HepG2 (cell line): ENCODE data around the gene NAGS. TPM values are rescaled to one million over a fixed set of nuclear protein-coding genes. Genes with fewer than 3 reads are reported as not detected.

ENCODE experiments used
- ATF7 ChIP-seq, 2 experiments: fragments of 450-650 bp in 1 of 2; sonication (generic) in 1 of 2; formaldehyde crosslinking in 1 of 2; IDR thresholded peaks; 2 replicates each; pipeline versions ENCODE4 v1.4.0 to v1.6.1; 2016 to 2020; ENCODE audit warnings: antibody characterized with exemption in 1 of 2, mild to moderate bottlenecking in 1 of 2, missing genetic modification reagents in 1 of 2
- BCL6 ChIP-seq: IDR thresholded peaks from 2 replicates; pipeline ENCODE4 v1.6.1; 2016; ENCODE audit warnings: missing genetic modification reagents, missing compliant biosample characterization
- CEBPZ ChIP-seq: IDR thresholded peaks from 2 replicates; pipeline ENCODE4 v1.6.1; 2012; ENCODE audit warnings: low read length, improper control_type of control experiment
- HNF4A ChIP-seq: sonication (generic); formaldehyde crosslinking; IDR thresholded peaks from 2 replicates; pipeline ENCODE4 v1.4.0; 2020; ENCODE audit warnings: missing genetic modification reagents
- IKZF1 ChIP-seq: fragments of 450-650 bp; IDR thresholded peaks from 2 replicates; pipeline ENCODE4 v1.7.1; 2016
- SOX5 ChIP-seq: IDR thresholded peaks from 2 replicates; pipeline ENCODE4 v1.6.1; 2016; ENCODE audit warnings: borderline replicate concordance
- SPEN ChIP-seq: sonication (generic); formaldehyde crosslinking; IDR thresholded peaks from 2 replicates; pipeline ENCODE4 v1.5.1; 2020; ENCODE audit warnings: low read depth, mild to moderate bottlenecking, missing genetic modification reagents
- TOE1 ChIP-seq: sonication (generic); formaldehyde crosslinking; IDR thresholded peaks from 2 replicates; pipeline ENCODE4 v1.4.0; 2020; ENCODE audit warnings: mild to moderate bottlenecking, missing genetic modification reagents
- ZNF230 ChIP-seq: sonication (generic); formaldehyde crosslinking; IDR thresholded peaks from 2 replicates; pipeline ENCODE4 v1.4.0; 2020; ENCODE audit warnings: mild to moderate bottlenecking, missing genetic modification reagents
- ZNF547 ChIP-seq: sonication (generic); formaldehyde crosslinking; IDR thresholded peaks from 2 replicates; pipeline ENCODE4 v1.5.1; 2020; ENCODE audit warnings: mild to moderate bottlenecking, missing genetic modification reagents
- ZNF580 ChIP-seq: IDR thresholded peaks from 2 replicates; pipeline ENCODE4 v1.6.1; 2016; ENCODE audit warnings: low read depth, borderline replicate concordance
- ZNF75D ChIP-seq: sonication (generic); formaldehyde crosslinking; IDR thresholded peaks from 2 replicates; pipeline ENCODE4 v1.8.1; 2023; ENCODE audit warnings: missing genetic modification reagents, mild to moderate bottlenecking, borderline replicate concordance
- polyA plus RNA-seq, 8 experiments: library from polyadenylated mRNA; depleted of rRNA in 3 of 8; stranded (reverse) in 7 of 8; unstranded in 1 of 8; fragments of >200 nt; fragmentation: Illumina TruSeq in 4 of 8; extraction: Trizol in 4 of 8; gene quantifications; 2 replicates each; pipeline versions ENCODE4 v1.2.1 to v1.2.3, GENCODE V29; 2011 to 2016; ENCODE audit warnings: low read depth in 4 of 8, missing spikeins in 1 of 8, mixed read lengths in 1 of 8; ENCODE audit not compliant: insufficient read depth in 1 of 8
- total RNA-seq, 5 experiments: library from RNA; depleted of rRNA; stranded (reverse); fragments of >200 nt; fragmentation: Illumina TruSeq; extraction: Trizol; gene quantifications; 2 replicates each; pipeline ENCODE4 v1.2.3, GENCODE V29; 2016; ENCODE audit warnings: low read depth in 1 of 5
- TF ChIP-seq, protein P1 (sequence below): sonication (generic); formaldehyde crosslinking; IDR thresholded peaks from one replicate; pipeline ENCODE4 v1.5.1; 2020; ENCODE audit warnings: mild to moderate bottlenecking, missing genetic modification reagents; ENCODE audit errors: not compliant biosample characterization
- TF ChIP-seq, protein P2 (sequence below): sonication (generic); formaldehyde crosslinking; IDR thresholded peaks from 2 replicates; pipeline ENCODE4 v1.4.0; 2020; ENCODE audit warnings: missing genetic modification reagents, borderline replicate concordance

NAGS gene
- total and polyA plus RNA-seq, 2 of the 13 experiments (the other 11 are each of a cell fraction or from before 2014, with no cell fraction given): 4.3 to 5.1 TPM

- TF ChIP-seq, protein P1, sequence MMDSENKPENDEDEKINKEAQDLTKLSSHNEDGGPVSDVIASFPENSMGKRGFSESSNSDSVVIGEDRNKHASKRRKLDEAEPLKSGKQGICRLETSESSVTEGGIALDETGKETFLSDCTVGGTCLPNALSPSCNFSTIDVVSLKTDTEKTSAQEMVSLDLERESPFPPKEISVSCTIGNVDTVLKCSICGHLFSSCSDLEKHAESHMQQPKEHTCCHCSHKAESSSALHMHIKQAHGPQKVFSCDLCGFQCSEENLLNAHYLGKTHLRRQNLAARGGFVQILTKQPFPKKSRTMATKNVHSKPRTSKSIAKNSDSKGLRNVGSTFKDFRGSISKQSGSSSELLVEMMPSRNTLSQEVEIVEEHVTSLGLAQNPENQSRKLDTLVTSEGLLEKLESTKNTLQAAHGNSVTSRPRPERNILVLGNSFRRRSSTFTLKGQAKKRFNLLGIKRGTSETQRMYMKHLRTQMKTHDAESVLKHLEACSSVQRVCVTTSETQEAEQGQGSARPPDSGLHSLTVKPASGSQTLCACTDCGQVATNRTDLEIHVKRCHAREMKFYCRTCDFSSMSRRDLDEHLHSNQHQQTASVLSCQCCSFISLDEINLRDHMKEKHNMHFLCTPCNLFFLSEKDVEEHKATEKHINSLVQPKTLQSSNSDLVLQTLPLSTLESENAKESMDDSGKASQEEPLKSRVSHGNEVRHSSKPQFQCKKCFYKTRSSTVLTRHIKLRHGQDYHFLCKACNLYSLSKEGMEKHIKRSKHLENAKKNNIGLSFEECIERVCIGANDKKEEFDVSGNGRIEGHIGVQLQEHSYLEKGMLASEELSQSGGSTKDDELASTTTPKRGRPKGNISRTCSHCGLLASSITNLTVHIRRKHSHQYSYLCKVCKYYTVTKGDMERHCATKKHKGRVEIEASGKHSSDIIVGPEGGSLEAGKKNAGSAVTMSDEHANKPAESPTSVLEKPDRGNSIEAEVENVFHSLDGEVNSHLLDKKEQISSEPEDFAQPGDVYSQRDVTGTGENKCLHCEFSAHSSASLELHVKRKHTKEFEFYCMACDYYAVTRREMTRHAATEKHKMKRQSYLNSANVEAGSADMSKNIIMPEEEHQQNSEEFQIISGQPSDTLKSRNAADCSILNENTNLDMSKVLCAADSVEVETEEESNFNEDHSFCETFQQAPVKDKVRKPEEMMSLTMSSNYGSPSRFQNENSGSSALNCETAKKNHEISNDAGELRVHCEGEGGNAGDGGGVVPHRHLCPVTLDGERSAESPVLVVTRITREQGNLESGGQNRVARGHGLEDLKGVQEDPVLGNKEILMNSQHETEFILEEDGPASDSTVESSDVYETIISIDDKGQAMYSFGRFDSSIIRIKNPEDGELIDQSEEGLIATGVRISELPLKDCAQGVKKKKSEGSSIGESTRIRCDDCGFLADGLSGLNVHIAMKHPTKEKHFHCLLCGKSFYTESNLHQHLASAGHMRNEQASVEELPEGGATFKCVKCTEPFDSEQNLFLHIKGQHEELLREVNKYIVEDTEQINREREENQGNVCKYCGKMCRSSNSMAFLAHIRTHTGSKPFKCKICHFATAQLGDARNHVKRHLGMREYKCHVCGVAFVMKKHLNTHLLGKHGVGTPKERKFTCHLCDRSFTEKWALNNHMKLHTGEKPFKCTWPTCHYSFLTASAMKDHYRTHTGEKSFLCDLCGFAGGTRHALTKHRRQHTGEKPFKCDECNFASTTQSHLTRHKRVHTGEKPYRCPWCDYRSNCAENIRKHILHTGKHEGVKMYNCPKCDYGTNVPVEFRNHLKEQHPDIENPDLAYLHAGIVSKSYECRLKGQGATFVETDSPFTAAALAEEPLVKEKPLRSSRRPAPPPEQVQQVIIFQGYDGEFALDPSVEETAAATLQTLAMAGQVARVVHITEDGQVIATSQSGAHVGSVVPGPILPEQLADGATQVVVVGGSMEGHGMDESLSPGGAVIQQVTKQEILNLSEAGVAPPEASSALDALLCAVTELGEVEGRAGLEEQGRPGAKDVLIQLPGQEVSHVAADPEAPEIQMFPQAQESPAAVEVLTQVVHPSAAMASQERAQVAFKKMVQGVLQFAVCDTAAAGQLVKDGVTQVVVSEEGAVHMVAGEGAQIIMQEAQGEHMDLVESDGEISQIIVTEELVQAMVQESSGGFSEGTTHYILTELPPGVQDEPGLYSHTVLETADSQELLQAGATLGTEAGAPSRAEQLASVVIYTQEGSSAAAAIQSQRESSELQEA (CRISPR knock-in tag): no peak
- no peak for TF ChIP-seq ZNF75D (CRISPR knock-in tag)
- no peak for TF ChIP-seq CEBPZ
- no peak for TF ChIP-seq IKZF1
- no peak for TF ChIP-seq BCL6 (CRISPR knock-in tag)
- no peak for TF ChIP-seq ZNF580 (CRISPR knock-in tag)
- no peak for TF ChIP-seq ATF7 (IDR thresholded peaks at IDR 0.05)
- TF ChIP-seq ATF7 (CRISPR knock-in tag; IDR thresholded peaks at IDR 0.05): no peak
- no peak for TF ChIP-seq ZNF230 (CRISPR knock-in tag)
- peak; percentile 23; the same call in 1 of the 2 replicates for TF ChIP-seq SPEN (CRISPR knock-in tag)
- peak; percentile 42; the same call in 1 of the 2 replicates for TF ChIP-seq HNF4A
- no peak for TF ChIP-seq SOX5 (CRISPR knock-in tag)
- no peak for TF ChIP-seq ZNF547
- TF ChIP-seq TOE1 (CRISPR knock-in tag): no peak
- TF ChIP-seq, protein P2, sequence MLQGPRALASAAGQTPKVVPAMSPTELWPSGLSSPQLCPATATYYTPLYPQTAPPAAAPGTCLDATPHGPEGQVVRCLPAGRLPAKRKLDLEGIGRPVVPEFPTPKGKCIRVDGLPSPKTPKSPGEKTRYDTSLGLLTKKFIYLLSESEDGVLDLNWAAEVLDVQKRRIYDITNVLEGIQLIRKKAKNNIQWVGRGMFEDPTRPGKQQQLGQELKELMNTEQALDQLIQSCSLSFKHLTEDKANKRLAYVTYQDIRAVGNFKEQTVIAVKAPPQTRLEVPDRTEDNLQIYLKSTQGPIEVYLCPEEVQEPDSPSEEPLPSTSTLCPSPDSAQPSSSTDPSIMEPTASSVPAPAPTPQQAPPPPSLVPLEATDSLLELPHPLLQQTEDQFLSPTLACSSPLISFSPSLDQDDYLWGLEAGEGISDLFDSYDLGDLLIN (CRISPR knock-in tag): no peak
These were observed 27.2 kb upstream of the NAGS start (continued) for GRCh38 chr17:43976963-43977837.
